Measurements from ENCODE around the gene ULK4. TPM values are rescaled to one million over a fixed set of nuclear protein-coding genes. Genes with fewer than 3 reads are reported as not detected.

The ULK4 gene
- total and polyA plus RNA-seq, 2 of the 8 experiments (the other 6 are each of a cell fraction or from before 2014, with no cell fraction given), result 3.0 to 10.8 TPM

GRCh38 chr3:41882956-41883355, 78.9 kb downstream of the ULK4 start:
- no peak overlapping the region for H3K9ac ChIP-seq (replicated peaks in 1 of 4; ENCODE audit: extremely low read depth in 1 of 4, low read depth in 3 of 4, low read length in 3 of 4)

More at GRCh38 chr3:41882956-41883355, 78.9 kb downstream of the ULK4 start:
- H3K27ac ChIP-seq (ENCODE audit: low read depth, low read length), result no peak overlapping the region
- no peak overlapping the region for H3K14ac ChIP-seq (ENCODE audit: insufficient read length)
- H3K27me3 ChIP-seq (replicated peaks in 1 of 4; ENCODE audit: control insufficient read depth in 3 of 4, extremely low read depth in 1 of 4, insufficient read depth in 3 of 4, low read length in 3 of 4), result no peaks in the 10 kb centered on the region
- H3K23ac ChIP-seq (ENCODE audit: insufficient read length), result no peak overlapping the region
- H3K18ac ChIP-seq (ENCODE audit: extremely low read depth, low read length), result no peak overlapping the region
- no peak overlapping the region for H4K5ac ChIP-seq (ENCODE audit: insufficient read length, low read depth, low read length)
- no peak overlapping the region for H3K4ac ChIP-seq (replicated peaks; ENCODE audit: insufficient read length, low read depth, low read length)
- no peak overlapping the region for H2AFZ ChIP-seq (ENCODE audit: low read length)
- ChIA-PET POLR2A (ENCODE audit: partially characterized antibody) (no interaction called here), CTCF (ENCODE audit: partially characterized antibody) (interaction anchor here (1.2 to 4.7 kb wide), 6 partner anchors 11 to 1298 kb away, joined by 3 to 19 read pairs (median 6); no protein-coding TSS in a partner anchor)
- H4K20me1 ChIP-seq (replicated peaks in 1 of 2; ENCODE audit: control insufficient read depth in 1 of 2, insufficient read depth in 2 of 2, low read length in 2 of 2), result no peaks in the 10 kb centered on the region
- H2BK5ac ChIP-seq (ENCODE audit: low read depth, low read length), result no peak overlapping the region
- H3K79me2 ChIP-seq (ENCODE audit: control insufficient read depth in 1 of 2, insufficient read depth in 2 of 2, low read length in 2 of 2), result no peaks in the 10 kb centered on the region
- H3K79me1 ChIP-seq (ENCODE audit: low read depth, low read length), result no peaks in the 10 kb centered on the region
- no peak overlapping the region for H3K56ac ChIP-seq (replicated peaks; ENCODE audit: insufficient read length, low read depth, low read length)
- TF ChIP-seq BRCA1 (IDR thresholded peaks at IDR 0.05; ENCODE audit: low read depth, low read length) (no peak), CTBP2 (IDR thresholded peaks at IDR 0.05; ENCODE audit: borderline replicate concordance, insufficient read depth, insufficient read length, low read length) (no peak), USF2 (IDR thresholded peaks at IDR 0.05; ENCODE audit: low read length) (no peak), SP4 (IDR thresholded peaks at IDR 0.05; ENCODE audit: low read length) (no peak), SIN3A (conservative IDR thresholded peaks at IDR 0.05 in 1 of 2, IDR thresholded peaks at IDR 0.05 in 1 of 2; ENCODE audit: low read depth in 1 of 2, low read length in 2 of 2) (no peak)
- no peak overlapping the region for H2AK5ac ChIP-seq (ENCODE audit: low read depth, low read length)
- no peak overlapping the region for H3K4me3 ChIP-seq (ENCODE audit: extremely low read depth in 1 of 4, insufficient read depth in 2 of 4, low read depth in 3 of 4, low read length in 4 of 4)
- H3K9me3 ChIP-seq (ENCODE audit: insufficient read depth in 2 of 2, low read depth in 1 of 2, low read length in 1 of 2), result no peaks in the 10 kb centered on the region
- H2BK120ac ChIP-seq (replicated peaks; ENCODE audit: low read depth, low read length), result no peak overlapping the region
- no peak overlapping the region for H3K4me2 ChIP-seq (ENCODE audit: insufficient read depth in 1 of 2, low read depth in 2 of 2, low read length in 2 of 2)
- H3K36me3 ChIP-seq (ENCODE audit: control insufficient read depth in 2 of 4, insufficient read depth in 4 of 4, low read length in 3 of 4), result 0 out of 8 replicates have a peak, but pooled peaks cover 0 to 2% (median 0%) of the 10 kb centered on the region in 4 experiments
- no peaks in the 10 kb centered on the region for H3K4me1 ChIP-seq (replicated peaks in 1 of 4; ENCODE audit: control insufficient read depth in 3 of 4, insufficient read depth in 4 of 4, low read length in 3 of 4)
- H2BK20ac ChIP-seq (ENCODE audit: low read length), result no peak overlapping the region
- DNase-seq (ENCODE audit: low read depth in 1 of 2, low spot score in 2 of 2) (no peak), FAIRE-seq (no peak)
- no peaks in the 10 kb centered on the region for H3K23me2 ChIP-seq (ENCODE audit: low read depth, low read length)
- H4K8ac ChIP-seq (ENCODE audit: extremely low read depth, insufficient read depth, low read length), result no peak overlapping the region
- H4K91ac ChIP-seq (replicated peaks; ENCODE audit: insufficient read length, low read length), result no peak overlapping the region
- no peak overlapping the region for H2BK15ac ChIP-seq (ENCODE audit: low read length)
- H2BK12ac ChIP-seq (ENCODE audit: low read depth, low read length), result no peak overlapping the region

All from H1 (cell line).